WTC11 (cell line): ENCODE data around the gene PRKAR2B. TPM values are rescaled to one million over a fixed set of nuclear protein-coding genes. Genes with fewer than 3 reads are reported as not detected.

Experiments used
- ATAC-seq: fragments of 200-7000 bp; cut with Tn5 transposase; 2 replicates; pipeline ENCODE4 v1.10.0; 2021; ENCODE audit warnings: mild to moderate bottlenecking, moderate library complexity
- CTCF ChIA-PET: fragments of 300-600 bp; sonication (Branson Sonifier 250); formaldehyde crosslinking; loops from one replicate; lab custom pipeline; 2021; ENCODE audit warnings: antibody characterized with exemption; lab: Charles Lee
- POLR2A ChIA-PET: fragments of 350-600 bp; sonication (Branson Sonifier 250); formaldehyde crosslinking; loops from one replicate; lab custom pipeline; 2021; ENCODE audit warnings: antibody characterized with exemption; lab: Charles Lee
- DNase-seq: peaks from one replicate; pipeline ENCODE4 v3.0.0; 2021; ENCODE audit warnings: low spot score
- H3K27ac Mint-ChIP-seq: 2 replicates; pipeline ENCODE4 v1.8.0; 2021; ENCODE audit warnings: mixed read lengths
- H3K27me3 Mint-ChIP-seq: 2 replicates; pipeline ENCODE4 v1.8.0; 2021; ENCODE audit warnings: low read depth, mild to moderate bottlenecking, moderate library complexity, mixed read lengths
- H3K36me3 Mint-ChIP-seq: 2 replicates; pipeline ENCODE4 v1.8.0; 2021; ENCODE audit warnings: mixed read lengths
- H3K4me1 Mint-ChIP-seq: 2 replicates; pipeline ENCODE4 v1.8.0; 2022; ENCODE audit warnings: mixed read lengths
- H3K4me3 Mint-ChIP-seq: 2 replicates; pipeline ENCODE4 v1.8.0; 2021; ENCODE audit warnings: mild to moderate bottlenecking, moderate library complexity, mixed read lengths
- H3K9me3 Mint-ChIP-seq: 2 replicates; pipeline ENCODE4 v1.8.0; 2021; ENCODE audit warnings: mixed read lengths
- ATF1 ChIP-seq: sonication (generic); formaldehyde crosslinking; IDR thresholded peaks from 2 replicates; pipeline ENCODE4 v1.8.1; 2023; ENCODE audit warnings: mild to moderate bottlenecking, moderate library complexity, missing genetic modification reagents
- CREM ChIP-seq: sonication (generic); formaldehyde crosslinking; IDR thresholded peaks from 2 replicates; pipeline ENCODE4 v1.8.1; 2022; ENCODE audit warnings: mild to moderate bottlenecking, missing genetic modification reagents, moderate library complexity
- E2F1 ChIP-seq: sonication (generic); formaldehyde crosslinking; IDR thresholded peaks from 2 replicates; pipeline ENCODE4 v1.8.0; 2022; ENCODE audit warnings: mild to moderate bottlenecking, missing genetic modification reagents
- EMX1 ChIP-seq: fragments of 250-450 bp; sonication (Bioruptor Pico); IDR thresholded peaks from 2 replicates; pipeline ENCODE4 v1.8.0; 2021; ENCODE audit warnings: mild to moderate bottlenecking
- FOXJ3 ChIP-seq: sonication (generic); formaldehyde crosslinking; IDR thresholded peaks from 2 replicates; pipeline ENCODE4 v1.9.0; 2021; ENCODE audit warnings: missing genetic modification reagents, mild to moderate bottlenecking, borderline replicate concordance
- FOXK1 ChIP-seq: sonication (generic); formaldehyde crosslinking; IDR thresholded peaks from 2 replicates; pipeline ENCODE4 v1.8.0; 2022; ENCODE audit warnings: mild to moderate bottlenecking, moderate library complexity, missing genetic modification reagents
- GABPB1 ChIP-seq: sonication (generic); formaldehyde crosslinking; IDR thresholded peaks from 2 replicates; pipeline ENCODE4 v1.8.1; 2023; ENCODE audit warnings: mild to moderate bottlenecking, missing genetic modification reagents
- GTF2I ChIP-seq: fragments of 250-450 bp; sonication (Bioruptor Pico); conservative IDR thresholded peaks from 2 replicates; pipeline ENCODE4 v1.4.0; 2021; ENCODE audit warnings: mild to moderate bottlenecking
- JAZF1 ChIP-seq: fragments of 250-450 bp; sonication (Bioruptor Pico); IDR thresholded peaks from 2 replicates; pipeline ENCODE4 v1.9.0; 2021; ENCODE audit warnings: moderate library complexity, mild to moderate bottlenecking, inconsistent platforms
- KAT7 ChIP-seq: sonication (generic); formaldehyde crosslinking; IDR thresholded peaks from 2 replicates; pipeline ENCODE4 v1.8.1; 2023; ENCODE audit warnings: missing genetic modification reagents, mild to moderate bottlenecking, borderline replicate concordance
- NR1H2 ChIP-seq: sonication (generic); formaldehyde crosslinking; IDR thresholded peaks from 2 replicates; pipeline ENCODE4 v1.9.0; 2021; ENCODE audit warnings: mild to moderate bottlenecking, moderate library complexity, missing genetic modification reagents
- NR2C2 ChIP-seq: sonication (generic); formaldehyde crosslinking; IDR thresholded peaks from 2 replicates; pipeline ENCODE4 v1.8.0; 2022; ENCODE audit warnings: mild to moderate bottlenecking, missing genetic modification reagents
- SMAD3 ChIP-seq: sonication (generic); formaldehyde crosslinking; IDR thresholded peaks from 2 replicates; pipeline ENCODE4 v1.8.0; 2022; ENCODE audit warnings: missing genetic modification reagents, mild to moderate bottlenecking, borderline replicate concordance
- TP53 ChIP-seq: sonication (generic); formaldehyde crosslinking; IDR thresholded peaks from 2 replicates; pipeline ENCODE4 v1.8.1; 2023; ENCODE audit warnings: mild to moderate bottlenecking, missing genetic modification reagents
- ZNF121 ChIP-seq: sonication (generic); formaldehyde crosslinking; IDR thresholded peaks from 2 replicates; pipeline ENCODE4 v1.8.0; 2023; ENCODE audit warnings: missing genetic modification reagents
- ZNF232 ChIP-seq: sonication (generic); formaldehyde crosslinking; IDR thresholded peaks from 2 replicates; pipeline ENCODE4 v1.8.0; 2022; ENCODE audit warnings: mild to moderate bottlenecking, missing genetic modification reagents
- ZNF532 ChIP-seq: fragments of 250-450 bp; sonication (Bioruptor Pico); IDR thresholded peaks from 2 replicates; pipeline ENCODE4 v1.9.0; 2021; ENCODE audit warnings: mild to moderate bottlenecking, borderline replicate concordance
- total RNA-seq: library from RNA; stranded (reverse); gene quantifications from 3 replicates; pipeline ENCODE4 v1.2.3, GENCODE V29; 2021
- TF ChIP-seq, protein P1 (sequence below): sonication (generic); formaldehyde crosslinking; IDR thresholded peaks from 2 replicates; pipeline ENCODE4 v1.8.0; 2022; ENCODE audit warnings: mild to moderate bottlenecking, missing genetic modification reagents
- TF ChIP-seq, protein P2 (sequence below): sonication (generic); formaldehyde crosslinking; IDR thresholded peaks from 2 replicates; pipeline ENCODE4 v1.8.1; 2022; ENCODE audit warnings: low read depth, mild to moderate bottlenecking, moderate library complexity, missing genetic modification reagents, borderline replicate concordance

The PRKAR2B gene
- total RNA-seq, 1 experiment from 2014 or later = 29.6 TPM

DNA sequence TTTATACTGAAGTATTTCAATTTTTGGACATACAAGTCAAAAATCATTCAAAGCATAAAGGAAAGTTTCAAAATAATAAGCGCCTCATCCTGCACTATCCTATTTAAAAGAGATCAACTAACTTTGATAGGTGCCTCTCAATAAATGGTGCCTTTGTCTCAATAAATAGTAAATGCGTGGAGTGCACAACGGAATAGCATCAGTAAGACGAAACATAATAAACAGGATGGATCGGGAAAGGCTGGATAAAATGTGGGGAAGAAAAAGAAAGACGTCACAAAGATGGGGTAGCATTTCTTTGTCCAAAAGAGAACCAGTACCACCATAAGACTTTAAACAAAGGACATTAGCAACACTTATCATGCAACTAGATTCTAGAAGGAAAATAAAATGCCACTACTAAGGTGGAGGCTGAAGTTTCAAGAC is 571 bp upstream of the PRKAR2B start:
- H3K4me1 Mint-ChIP-seq = peaks cover 39% of the 10 kb centered on the region
- ATAC-seq (no peak), DNase-seq (no peak)
- ChIA-PET CTCF (no interaction called here), POLR2A (no interaction called here)
- no peaks in the 10 kb centered on the region for H3K36me3 Mint-ChIP-seq
- H3K9me3 Mint-ChIP-seq = peaks cover 3% of the 10 kb centered on the region; the same call in 1 of the 2 replicates
- TF ChIP-seq FOXJ3 (CRISPR knock-in tag) (no peak), TP53 (CRISPR knock-in tag) (no peak), EMX1 (CRISPR knock-in tag) (no peak), ZNF121 (CRISPR knock-in tag) (no peak), NR2C2 (no peak), FOXK1 (CRISPR knock-in tag) (no peak), CREM (CRISPR knock-in tag) (no peak), SMAD3 (no peak), ZNF232 (CRISPR knock-in tag) (no peak), ZNF532 (CRISPR knock-in tag) (no peak), KAT7 (CRISPR knock-in tag) (no peak), E2F1 (CRISPR knock-in tag) (no peak), JAZF1 (CRISPR knock-in tag) (no peak), GABPB1 (CRISPR knock-in tag) (no peak), NR1H2 (no peak), ATF1 (CRISPR knock-in tag) (no peak), GTF2I (CRISPR knock-in tag) (no peak)
- TF ChIP-seq, protein P1, sequence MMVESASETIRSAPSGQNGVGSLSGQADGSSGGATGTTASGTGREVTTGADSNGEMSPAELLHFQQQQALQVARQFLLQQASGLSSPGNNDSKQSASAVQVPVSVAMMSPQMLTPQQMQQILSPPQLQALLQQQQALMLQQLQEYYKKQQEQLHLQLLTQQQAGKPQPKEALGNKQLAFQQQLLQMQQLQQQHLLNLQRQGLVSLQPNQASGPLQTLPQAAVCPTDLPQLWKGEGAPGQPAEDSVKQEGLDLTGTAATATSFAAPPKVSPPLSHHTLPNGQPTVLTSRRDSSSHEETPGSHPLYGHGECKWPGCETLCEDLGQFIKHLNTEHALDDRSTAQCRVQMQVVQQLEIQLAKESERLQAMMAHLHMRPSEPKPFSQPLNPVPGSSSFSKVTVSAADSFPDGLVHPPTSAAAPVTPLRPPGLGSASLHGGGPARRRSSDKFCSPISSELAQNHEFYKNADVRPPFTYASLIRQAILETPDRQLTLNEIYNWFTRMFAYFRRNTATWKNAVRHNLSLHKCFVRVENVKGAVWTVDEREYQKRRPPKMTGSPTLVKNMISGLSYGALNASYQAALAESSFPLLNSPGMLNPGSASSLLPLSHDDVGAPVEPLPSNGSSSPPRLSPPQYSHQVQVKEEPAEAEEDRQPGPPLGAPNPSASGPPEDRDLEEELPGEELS (CRISPR knock-in tag) = no peak
- TF ChIP-seq, protein P2, sequence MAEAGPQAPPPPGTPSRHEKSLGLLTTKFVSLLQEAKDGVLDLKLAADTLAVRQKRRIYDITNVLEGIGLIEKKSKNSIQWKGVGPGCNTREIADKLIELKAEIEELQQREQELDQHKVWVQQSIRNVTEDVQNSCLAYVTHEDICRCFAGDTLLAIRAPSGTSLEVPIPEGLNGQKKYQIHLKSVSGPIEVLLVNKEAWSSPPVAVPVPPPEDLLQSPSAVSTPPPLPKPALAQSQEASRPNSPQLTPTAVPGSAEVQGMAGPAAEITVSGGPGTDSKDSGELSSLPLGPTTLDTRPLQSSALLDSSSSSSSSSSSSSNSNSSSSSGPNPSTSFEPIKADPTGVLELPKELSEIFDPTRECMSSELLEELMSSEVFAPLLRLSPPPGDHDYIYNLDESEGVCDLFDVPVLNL (CRISPR knock-in tag) = no peak
- H3K4me3 Mint-ChIP-seq = peak overlapping the region; percentile 67
- H3K27ac Mint-ChIP-seq = no peak overlapping the region
- H3K27me3 Mint-ChIP-seq = peaks cover 12% of the 10 kb centered on the region
